OCI-LY7 (cell line): ENCODE results near the gene MAN1A1. TPM values are rescaled to one million over a fixed set of nuclear protein-coding genes. Genes with fewer than 3 reads are reported as not detected.

Experiments
- BruUV-seq: library from RNA; stranded (reverse); fragments of 400-500 nt; replicated peaks from 2 replicates; lab custom pipeline; 2021; lab: Mats Ljungman, UMichigan
- CTCF ChIA-PET: fragments of 300-600 bp; sonication (Branson Sonifier 250); formaldehyde crosslinking; loops from one replicate; lab custom pipeline; 2022; ENCODE audit warnings: antibody characterized with exemption; ENCODE audit not compliant: unreplicated experiment; lab: Charles Lee
- POLR2A ChIA-PET: fragments of 300-600 bp; sonication (Branson Sonifier 250); formaldehyde crosslinking; loops from one replicate; lab custom pipeline; 2022; ENCODE audit warnings: antibody characterized with exemption; lab: Charles Lee
- DNase-seq: peaks from one replicate; pipeline ENCODE4 v3.0.0-alpha.2; 2015; ENCODE audit warnings: low spot score
- H2AFZ ChIP-seq: fragments of 200-600 bp; sonication (generic), shearing (Covaris generic); 2 replicates; pipeline ENCODE4 v1.6.1; 2014; ENCODE audit warnings: mild to moderate bottlenecking, antibody characterized with exemption, low read length, moderate library complexity
- H3K27ac ChIP-seq: fragments of 200-600 bp; sonication (generic); 2 replicates; pipeline ENCODE4 v1.5.1; 2014; ENCODE audit warnings: mixed run types, low read depth, mild to moderate bottlenecking, moderate library complexity, low read length, inconsistent platforms; ENCODE audit not compliant: poor library complexity, severe bottlenecking
- H3K36me3 ChIP-seq: fragments of 200-600 bp; sonication (generic); 2 replicates; pipeline ENCODE4 v1.6.1; 2014; ENCODE audit warnings: mild to moderate bottlenecking, antibody characterized with exemption, low read length, moderate library complexity, mixed read lengths; ENCODE audit not compliant: insufficient read depth
- H3K4me1 ChIP-seq: fragments of 200-600 bp; sonication (generic); 2 replicates; pipeline ENCODE4 v1.5.1; 2014; ENCODE audit warnings: mild to moderate bottlenecking, low read length; ENCODE audit not compliant: insufficient read depth, poor library complexity, severe bottlenecking
- H3K4me2 ChIP-seq: fragments of 200-600 bp; sonication (generic); 2 replicates; pipeline ENCODE4 v1.6.1; 2014; ENCODE audit warnings: mild to moderate bottlenecking, low read length
- H3K4me3 ChIP-seq: fragments of 200-600 bp; sonication (generic); 2 replicates; pipeline ENCODE4 v1.5.1; 2014; ENCODE audit warnings: mild to moderate bottlenecking, low read depth, low read length; ENCODE audit not compliant: poor library complexity, severe bottlenecking
- H3K79me2 ChIP-seq: fragments of 200-600 bp; sonication (generic); 2 replicates; pipeline ENCODE4 v1.6.1; 2016; ENCODE audit warnings: low read depth, mild to moderate bottlenecking, low read length, moderate library complexity, mixed read lengths; ENCODE audit not compliant: insufficient read depth
- H3K9me2 ChIP-seq: fragments of 200-600 bp; sonication (generic); 2 replicates; pipeline ENCODE4 v1.6.1; 2016; ENCODE audit warnings: mild to moderate bottlenecking, low read length, mixed read lengths; ENCODE audit not compliant: insufficient read depth
- H3K9me3 ChIP-seq: fragments of 200-600 bp; sonication (generic); 2 replicates; pipeline ENCODE4 v1.6.1; 2014; ENCODE audit warnings: mild to moderate bottlenecking, mixed run types, low read length, mixed read lengths
- H4K20me1 ChIP-seq: fragments of 200-600 bp; sonication (generic); 2 replicates; pipeline ENCODE4 v1.6.1; 2014; ENCODE audit warnings: mild to moderate bottlenecking, antibody characterized with exemption, low read length, moderate library complexity, mixed read lengths; ENCODE audit not compliant: insufficient read depth
- EZH2phosphoT487 ChIP-seq: fragments of 200-600 bp; sonication (generic); IDR thresholded peaks from 2 replicates; pipeline ENCODE4 v1.6.1; 2018; ENCODE audit warnings: low read depth, borderline replicate concordance, mild to moderate bottlenecking, mixed run types, antibody characterized with exemption, low read length, moderate library complexity, mixed read lengths
- intact Hi-C: fragments of 100-400 bp; cut with micrococcal nuclease; formaldehyde crosslinking; loops from one replicate; pipeline ENCODE4 v1.10.0; 2022; ENCODE audit not compliant: unreplicated experiment
- total RNA-seq, 2 experiments: library from RNA; depleted of rRNA in 1 of 2; stranded (reverse); fragments of >200 nt in 1 of 2; shearing (Covaris generic) in 1 of 2; gene quantifications; 2 replicates each; pipeline ENCODE4 v1.2.3, GENCODE V29; 2014 to 2022
- TF ChIP-seq, protein P1 (sequence below): fragments of 200-600 bp; sonication (generic); conservative IDR thresholded peaks from 2 replicates; pipeline ENCODE4 v1.5.1; 2014; ENCODE audit warnings: mild to moderate bottlenecking, antibody characterized with exemption, low read length, moderate library complexity, mixed read lengths

The MAN1A1 gene
- total RNA-seq, 2 experiments from 2014 or later, result 72.4 to 74.3 TPM

DNA sequence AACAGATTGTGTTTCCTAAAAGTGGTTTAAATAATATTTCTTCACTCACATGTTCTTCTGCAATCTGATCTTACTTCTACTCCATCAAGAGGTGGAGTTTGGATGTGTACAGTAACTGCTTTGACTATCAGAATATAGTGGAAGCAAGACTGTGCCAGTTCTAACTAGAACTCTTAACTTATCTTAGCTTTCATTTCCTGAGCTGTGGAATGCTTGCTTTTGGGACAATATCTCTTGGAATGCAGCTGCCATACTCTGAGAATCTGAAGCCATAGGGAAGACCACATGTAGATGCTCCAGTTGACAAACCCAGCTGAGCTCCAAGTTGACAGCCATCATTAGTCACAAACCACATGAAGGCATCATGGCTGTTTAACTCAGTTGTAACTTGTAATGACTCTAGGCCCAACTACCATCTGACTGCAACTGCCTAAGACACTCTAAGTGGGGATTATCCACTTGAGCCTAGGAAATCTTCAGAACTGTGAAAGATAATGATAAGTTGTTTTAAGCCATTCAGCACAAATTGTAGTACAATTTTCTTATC lies 40.8 kb upstream of the MAN1A1 start:
- intact Hi-C loops, result no loop called here
- DNase-seq, result no peak
- CTCF ChIA-PET, result no interaction called here

DNA sequence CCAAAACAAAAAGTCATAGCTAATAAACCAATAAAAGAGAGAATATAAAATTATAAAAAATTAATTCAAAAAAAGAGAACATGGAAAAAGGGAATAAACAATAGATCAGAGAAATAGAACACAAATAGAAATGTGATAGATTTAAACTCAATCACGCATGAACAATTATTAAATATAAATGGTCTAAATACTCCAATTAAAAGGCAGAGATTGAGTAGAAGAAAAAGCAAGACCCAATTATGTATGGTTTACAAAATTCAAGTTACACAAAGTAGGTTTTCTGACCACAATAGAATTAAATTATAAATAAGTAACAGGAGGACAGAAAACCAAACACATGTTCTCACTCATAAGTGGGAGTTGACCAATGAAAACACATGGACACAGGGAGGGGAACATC lies 36.4 kb upstream of the MAN1A1 start:
- no peak for TF ChIP-seq EZH2phosphoT487
- TF ChIP-seq, protein P1, sequence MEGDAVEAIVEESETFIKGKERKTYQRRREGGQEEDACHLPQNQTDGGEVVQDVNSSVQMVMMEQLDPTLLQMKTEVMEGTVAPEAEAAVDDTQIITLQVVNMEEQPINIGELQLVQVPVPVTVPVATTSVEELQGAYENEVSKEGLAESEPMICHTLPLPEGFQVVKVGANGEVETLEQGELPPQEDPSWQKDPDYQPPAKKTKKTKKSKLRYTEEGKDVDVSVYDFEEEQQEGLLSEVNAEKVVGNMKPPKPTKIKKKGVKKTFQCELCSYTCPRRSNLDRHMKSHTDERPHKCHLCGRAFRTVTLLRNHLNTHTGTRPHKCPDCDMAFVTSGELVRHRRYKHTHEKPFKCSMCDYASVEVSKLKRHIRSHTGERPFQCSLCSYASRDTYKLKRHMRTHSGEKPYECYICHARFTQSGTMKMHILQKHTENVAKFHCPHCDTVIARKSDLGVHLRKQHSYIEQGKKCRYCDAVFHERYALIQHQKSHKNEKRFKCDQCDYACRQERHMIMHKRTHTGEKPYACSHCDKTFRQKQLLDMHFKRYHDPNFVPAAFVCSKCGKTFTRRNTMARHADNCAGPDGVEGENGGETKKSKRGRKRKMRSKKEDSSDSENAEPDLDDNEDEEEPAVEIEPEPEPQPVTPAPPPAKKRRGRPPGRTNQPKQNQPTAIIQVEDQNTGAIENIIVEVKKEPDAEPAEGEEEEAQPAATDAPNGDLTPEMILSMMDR, result no peak
- BruUV-seq, result no TSS peak
- Histone ChIP-seq H3K4me3 (no peak overlapping the region), H3K9me2 (no peaks in the 10 kb centered on the region), H4K20me1 (no peaks in the 10 kb centered on the region), H3K79me2 (no peaks in the 10 kb centered on the region), H3K27ac (no peak overlapping the region), H3K4me1 (no peaks in the 10 kb centered on the region), H3K9me3 (peaks cover 54% of the 10 kb centered on the region; the same call in 1 of the 2 replicates), H3K4me2 (no peak overlapping the region), H3K36me3 (peaks cover 39% of the 10 kb centered on the region), H2AFZ (no peak overlapping the region)
- intact Hi-C loops, result no loop called here
- DNase-seq, result no peak
- CTCF ChIA-PET, result no interaction called here
- POLR2A ChIA-PET, result interaction anchor here (0.6 to 1.3 kb wide), 2 partner anchors 11 to 840 kb away, joined by 3 read pairs; no protein-coding TSS in a partner anchor

More for the DNA sequence above, 40.8 kb upstream of the MAN1A1 start:
- no peak overlapping the region for H2AFZ ChIP-seq
- POLR2A ChIA-PET, result interaction anchor here (0.5 kb wide), 1 partner anchor 198 kb away, joined by 3 read pairs; no protein-coding TSS in a partner anchor
- H3K9me2 ChIP-seq, result no peaks in the 10 kb centered on the region
- H3K4me1 ChIP-seq, result peaks cover 17% of the 10 kb centered on the region
- no peak overlapping the region for H3K4me3 ChIP-seq
- no peaks in the 10 kb centered on the region for H3K79me2 ChIP-seq
- no TSS peak for BruUV-seq
- no peak overlapping the region for H3K27ac ChIP-seq
- H3K36me3 ChIP-seq, result peaks cover 44% of the 10 kb centered on the region
- no peaks in the 10 kb centered on the region for H4K20me1 ChIP-seq
- peaks cover 49% of the 10 kb centered on the region; the same call in 1 of the 2 replicates for H3K9me3 ChIP-seq
- no peak for TF ChIP-seq EZH2phosphoT487
- TF ChIP-seq, protein P1, result no peak
- no peak overlapping the region for H3K4me2 ChIP-seq

- intact Hi-C loops, result no loop called here
- H3K4me1 ChIP-seq, result no peaks in the 10 kb centered on the region
- H3K27ac ChIP-seq, result no peak overlapping the region
- H4K20me1 ChIP-seq, result no peaks in the 10 kb centered on the region
- BruUV-seq, result no TSS peak
- TF ChIP-seq EZH2phosphoT487, result no peak
- TF ChIP-seq, protein P1, result no peak
- no peaks in the 10 kb centered on the region for H3K79me2 ChIP-seq
- ChIA-PET POLR2A (interaction anchor here (1.0 kb wide), 1 partner anchor 38 kb away, joined by 3 read pairs; no protein-coding TSS in a partner anchor), CTCF (no interaction called here)
- H3K4me3 ChIP-seq, result no peak overlapping the region
- no peak overlapping the region for H2AFZ ChIP-seq
- H3K9me3 ChIP-seq, result peaks cover 70% of the 10 kb centered on the region; the same call in 1 of the 2 replicates
- peaks cover 40% of the 10 kb centered on the region for H3K36me3 ChIP-seq
- no peak for DNase-seq
- H3K9me2 ChIP-seq, result no peaks in the 10 kb centered on the region
- no peak overlapping the region for H3K4me2 ChIP-seq
Observed at GRCh38 chr6:119384444-119384843, 34.9 kb upstream of the MAN1A1 start.
